ENCODE data around the gene TMEM31.

DNA sequence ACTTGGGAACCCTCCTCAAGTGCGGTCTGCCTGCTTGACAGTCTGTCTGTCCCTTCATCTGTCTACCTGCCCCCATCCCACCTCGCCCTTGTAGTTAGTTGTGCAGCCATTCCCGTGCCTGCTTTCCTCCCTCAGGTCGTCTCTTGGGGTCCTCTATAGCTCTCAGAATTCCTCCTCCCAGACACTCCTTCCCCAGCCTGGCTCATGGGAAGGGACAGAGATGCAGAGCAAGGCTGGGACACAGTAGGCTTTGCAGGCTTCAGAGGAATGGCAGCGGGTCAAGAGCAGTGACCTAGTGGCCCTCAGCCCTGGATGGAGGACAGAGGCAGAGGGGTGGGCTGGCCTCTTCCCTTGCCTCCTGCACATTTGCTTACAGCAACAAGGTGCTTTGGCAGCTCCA is 18.3 kb downstream of the TMEM31 start:
- TF ChIP-seq, protein P1, sequence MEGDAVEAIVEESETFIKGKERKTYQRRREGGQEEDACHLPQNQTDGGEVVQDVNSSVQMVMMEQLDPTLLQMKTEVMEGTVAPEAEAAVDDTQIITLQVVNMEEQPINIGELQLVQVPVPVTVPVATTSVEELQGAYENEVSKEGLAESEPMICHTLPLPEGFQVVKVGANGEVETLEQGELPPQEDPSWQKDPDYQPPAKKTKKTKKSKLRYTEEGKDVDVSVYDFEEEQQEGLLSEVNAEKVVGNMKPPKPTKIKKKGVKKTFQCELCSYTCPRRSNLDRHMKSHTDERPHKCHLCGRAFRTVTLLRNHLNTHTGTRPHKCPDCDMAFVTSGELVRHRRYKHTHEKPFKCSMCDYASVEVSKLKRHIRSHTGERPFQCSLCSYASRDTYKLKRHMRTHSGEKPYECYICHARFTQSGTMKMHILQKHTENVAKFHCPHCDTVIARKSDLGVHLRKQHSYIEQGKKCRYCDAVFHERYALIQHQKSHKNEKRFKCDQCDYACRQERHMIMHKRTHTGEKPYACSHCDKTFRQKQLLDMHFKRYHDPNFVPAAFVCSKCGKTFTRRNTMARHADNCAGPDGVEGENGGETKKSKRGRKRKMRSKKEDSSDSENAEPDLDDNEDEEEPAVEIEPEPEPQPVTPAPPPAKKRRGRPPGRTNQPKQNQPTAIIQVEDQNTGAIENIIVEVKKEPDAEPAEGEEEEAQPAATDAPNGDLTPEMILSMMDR (IDR thresholded peaks at IDR 0.05), result no peak
- TF ChIP-seq SMC3 (IDR thresholded peaks at IDR 0.05; ENCODE audit: low read depth, low read length), result no peak
- TF ChIP-seq, protein P2, sequence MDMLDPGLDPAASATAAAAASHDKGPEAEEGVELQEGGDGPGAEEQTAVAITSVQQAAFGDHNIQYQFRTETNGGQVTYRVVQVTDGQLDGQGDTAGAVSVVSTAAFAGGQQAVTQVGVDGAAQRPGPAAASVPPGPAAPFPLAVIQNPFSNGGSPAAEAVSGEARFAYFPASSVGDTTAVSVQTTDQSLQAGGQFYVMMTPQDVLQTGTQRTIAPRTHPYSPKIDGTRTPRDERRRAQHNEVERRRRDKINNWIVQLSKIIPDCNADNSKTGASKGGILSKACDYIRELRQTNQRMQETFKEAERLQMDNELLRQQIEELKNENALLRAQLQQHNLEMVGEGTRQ (IDR thresholded peaks at IDR 0.05; ENCODE audit: borderline replicate concordance, low read depth, low read length), result no peak
- TF ChIP-seq FOXM1 (IDR thresholded peaks at IDR 0.05; ENCODE audit: low read depth), result no peak
- TF ChIP-seq POLR2AphosphoS5 (IDR thresholded peaks at IDR 0.05; ENCODE audit: low read depth, low read length), result no peak
- TF ChIP-seq SIN3A (IDR thresholded peaks at IDR 0.05; ENCODE audit: borderline replicate concordance, low read depth, low read length), result no peak
- no peak for TF ChIP-seq JUND (IDR thresholded peaks at IDR 0.05)
- TF ChIP-seq, protein P3, sequence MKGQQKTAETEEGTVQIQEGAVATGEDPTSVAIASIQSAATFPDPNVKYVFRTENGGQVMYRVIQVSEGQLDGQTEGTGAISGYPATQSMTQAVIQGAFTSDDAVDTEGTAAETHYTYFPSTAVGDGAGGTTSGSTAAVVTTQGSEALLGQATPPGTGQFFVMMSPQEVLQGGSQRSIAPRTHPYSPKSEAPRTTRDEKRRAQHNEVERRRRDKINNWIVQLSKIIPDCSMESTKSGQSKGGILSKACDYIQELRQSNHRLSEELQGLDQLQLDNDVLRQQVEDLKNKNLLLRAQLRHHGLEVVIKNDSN (IDR thresholded peaks at IDR 0.05; ENCODE audit: borderline replicate concordance, low read depth), result no peak
- TF ChIP-seq, protein P4, sequence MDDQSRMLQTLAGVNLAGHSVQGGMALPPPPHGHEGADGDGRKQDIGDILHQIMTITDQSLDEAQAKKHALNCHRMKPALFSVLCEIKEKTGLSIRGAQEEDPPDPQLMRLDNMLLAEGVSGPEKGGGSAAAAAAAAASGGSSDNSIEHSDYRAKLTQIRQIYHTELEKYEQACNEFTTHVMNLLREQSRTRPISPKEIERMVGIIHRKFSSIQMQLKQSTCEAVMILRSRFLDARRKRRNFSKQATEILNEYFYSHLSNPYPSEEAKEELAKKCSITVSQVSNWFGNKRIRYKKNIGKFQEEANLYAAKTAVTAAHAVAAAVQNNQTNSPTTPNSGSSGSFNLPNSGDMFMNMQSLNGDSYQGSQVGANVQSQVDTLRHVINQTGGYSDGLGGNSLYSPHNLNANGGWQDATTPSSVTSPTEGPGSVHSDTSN (IDR thresholded peaks at IDR 0.05), result no peak
